ENCODE data around the gene TNFRSF19.

- TF ChIP-seq, protein P1, sequence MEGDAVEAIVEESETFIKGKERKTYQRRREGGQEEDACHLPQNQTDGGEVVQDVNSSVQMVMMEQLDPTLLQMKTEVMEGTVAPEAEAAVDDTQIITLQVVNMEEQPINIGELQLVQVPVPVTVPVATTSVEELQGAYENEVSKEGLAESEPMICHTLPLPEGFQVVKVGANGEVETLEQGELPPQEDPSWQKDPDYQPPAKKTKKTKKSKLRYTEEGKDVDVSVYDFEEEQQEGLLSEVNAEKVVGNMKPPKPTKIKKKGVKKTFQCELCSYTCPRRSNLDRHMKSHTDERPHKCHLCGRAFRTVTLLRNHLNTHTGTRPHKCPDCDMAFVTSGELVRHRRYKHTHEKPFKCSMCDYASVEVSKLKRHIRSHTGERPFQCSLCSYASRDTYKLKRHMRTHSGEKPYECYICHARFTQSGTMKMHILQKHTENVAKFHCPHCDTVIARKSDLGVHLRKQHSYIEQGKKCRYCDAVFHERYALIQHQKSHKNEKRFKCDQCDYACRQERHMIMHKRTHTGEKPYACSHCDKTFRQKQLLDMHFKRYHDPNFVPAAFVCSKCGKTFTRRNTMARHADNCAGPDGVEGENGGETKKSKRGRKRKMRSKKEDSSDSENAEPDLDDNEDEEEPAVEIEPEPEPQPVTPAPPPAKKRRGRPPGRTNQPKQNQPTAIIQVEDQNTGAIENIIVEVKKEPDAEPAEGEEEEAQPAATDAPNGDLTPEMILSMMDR (conservative IDR thresholded peaks at IDR 0.05 in 1 of 2, IDR thresholded peaks at IDR 0.05 in 1 of 2; ENCODE audit: extremely low read depth in 1 of 2, insufficient read depth in 1 of 2, low read depth in 1 of 2, low read length in 2 of 2) = no peak
- no peak for TF ChIP-seq EZH2 (IDR thresholded peaks at IDR 0.05; ENCODE audit: borderline replicate concordance, low read length)
These were observed 9.6 kb upstream of the TNFRSF19 start for GRCh38 chr13:23560571-23561089.

Measured in mammary epithelial cell (primary cell).